Activated CD4-positive, alpha-beta T cell treated with anti-CD3 and anti-CD28 coated beads, Interleukin-2, Interleukin-6, amounts not matched to agents 100 ng/mL and 50 ng/mL, durations not matched to agents 16 hours and 8 hours (primary cell): ENCODE results near the gene SLC66A2.
"Not testable (repeated sequence)": the region's sequence is repeated elsewhere in the genome, so short reads cannot be mapped to it uniquely, and the experiment has no call there.

Experiments
- DNase-seq: peaks from one replicate; pipeline ENCODE4 v3.0.0-alpha.2; 2020

SLC66A2 gene

GRCh38 chr18:79877163-79878091, 74.0 kb downstream of the SLC66A2 start:
- no peak for DNase-seq

DNA sequence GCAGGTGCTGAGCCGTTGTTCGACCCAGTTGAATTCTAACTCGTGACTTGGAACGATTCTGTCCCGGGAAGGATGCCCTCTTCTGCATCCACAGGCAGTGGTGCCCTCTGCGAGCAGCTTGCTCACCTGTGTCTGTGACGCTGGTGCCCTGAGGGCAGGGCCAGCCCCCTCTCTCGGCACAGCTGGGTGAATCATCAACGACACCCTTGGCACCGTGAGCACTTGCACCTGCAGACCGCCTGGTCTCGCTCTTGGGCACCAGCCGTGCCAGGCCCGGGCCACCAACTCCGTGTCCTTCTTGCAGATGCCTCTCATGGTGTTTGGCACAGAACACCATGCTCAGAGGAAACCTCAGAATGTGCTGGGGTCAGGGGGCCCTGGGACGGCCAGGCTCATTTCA, 75.0 kb downstream of the SLC66A2 start:
- no peak for DNase-seq

GRCh38 chr18:79875931-79876461, 75.5 kb downstream of the SLC66A2 start:
- DNase-seq, result no peak

GRCh38 chr18:79875531-79875919, 75.9 kb downstream of the SLC66A2 start:
- no peak for DNase-seq

DNA sequence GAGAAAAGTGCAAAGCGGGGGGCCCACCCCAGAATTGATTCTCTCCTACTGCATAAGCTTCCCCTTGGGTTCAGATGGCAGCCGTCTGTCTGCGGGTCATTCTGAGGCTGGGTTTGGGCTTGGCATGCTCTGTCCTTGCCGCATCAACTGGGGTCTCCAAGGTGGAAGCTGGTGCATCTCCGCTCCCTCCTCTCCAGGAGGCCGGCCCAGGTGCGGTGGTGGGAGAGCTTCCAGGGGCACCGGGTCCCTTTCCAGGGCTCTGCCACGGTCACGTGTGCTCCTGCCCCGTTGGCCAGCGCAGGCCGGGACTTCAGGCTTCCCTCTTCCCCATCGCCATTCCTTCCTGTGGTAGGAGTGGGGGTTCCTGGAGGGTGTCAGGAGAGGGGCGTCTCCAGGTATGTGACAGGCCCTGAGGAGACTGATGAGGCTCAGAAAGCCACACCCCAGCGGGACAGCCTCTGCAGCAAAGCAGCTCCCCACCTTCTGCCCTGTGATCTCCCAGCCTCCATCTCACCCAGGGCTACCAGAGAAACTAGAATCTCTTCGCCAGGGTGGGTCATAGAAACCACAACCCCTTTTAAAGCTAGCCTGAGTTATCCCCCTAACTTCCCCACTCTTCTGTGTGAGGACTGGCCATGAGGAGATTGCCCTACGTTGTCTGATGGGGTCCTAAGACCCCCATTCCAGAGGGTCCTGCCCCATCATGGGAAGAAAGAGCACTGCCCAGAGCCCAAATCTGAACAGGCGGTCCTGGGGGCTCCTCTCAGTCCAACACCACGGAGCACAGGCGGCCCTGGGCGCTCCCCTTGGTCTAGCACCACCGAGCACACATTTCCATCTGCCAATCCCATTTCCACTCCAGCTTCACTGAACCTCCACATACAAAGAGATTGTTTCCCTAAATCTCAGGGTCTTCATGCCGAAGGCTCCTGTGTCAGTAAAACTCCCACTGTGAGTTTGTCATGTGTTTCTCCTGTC, 76.6 kb downstream of the SLC66A2 start:
- no peak for DNase-seq

DNA sequence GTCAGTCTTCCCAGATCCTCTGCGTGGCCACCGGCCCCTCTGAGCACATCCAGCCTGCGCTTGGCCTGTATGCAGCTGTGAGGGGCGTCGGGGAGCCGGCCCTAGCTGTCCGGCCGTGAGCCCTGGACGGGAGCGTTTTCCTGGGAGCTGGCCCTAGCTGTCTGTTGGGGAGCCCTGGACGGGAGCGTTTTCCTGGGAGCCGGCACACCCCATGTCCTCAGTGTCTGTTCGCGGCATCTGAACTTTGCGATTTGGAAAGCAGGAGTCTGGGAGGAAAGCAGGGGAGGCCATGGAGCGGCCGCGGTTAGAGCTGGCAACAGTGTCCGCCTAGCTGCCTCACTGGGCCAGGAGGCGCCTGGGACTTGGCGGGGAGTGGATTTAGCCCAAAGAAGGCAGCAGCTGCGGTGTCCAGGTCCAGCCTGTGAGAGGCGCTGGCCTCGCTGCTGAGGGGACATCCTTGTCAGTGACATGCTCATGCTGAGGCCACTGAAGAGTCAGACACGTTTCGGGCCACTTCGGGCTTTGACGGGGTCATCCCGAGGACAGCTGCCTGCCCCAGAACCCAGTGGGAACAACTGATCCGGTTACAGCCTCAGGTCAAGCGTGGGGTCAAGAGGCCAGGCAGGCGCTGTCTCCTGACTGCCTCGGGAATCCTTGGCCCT, 77.9 kb downstream of the SLC66A2 start:
- no peak for DNase-seq

- no peak for DNase-seq
Observed at GRCh38 chr18:79872527-79873444, 78.7 kb downstream of the SLC66A2 start.

GRCh38 chr18:79871481-79872091, 79.9 kb downstream of the SLC66A2 start:
- no peak for DNase-seq

DNA sequence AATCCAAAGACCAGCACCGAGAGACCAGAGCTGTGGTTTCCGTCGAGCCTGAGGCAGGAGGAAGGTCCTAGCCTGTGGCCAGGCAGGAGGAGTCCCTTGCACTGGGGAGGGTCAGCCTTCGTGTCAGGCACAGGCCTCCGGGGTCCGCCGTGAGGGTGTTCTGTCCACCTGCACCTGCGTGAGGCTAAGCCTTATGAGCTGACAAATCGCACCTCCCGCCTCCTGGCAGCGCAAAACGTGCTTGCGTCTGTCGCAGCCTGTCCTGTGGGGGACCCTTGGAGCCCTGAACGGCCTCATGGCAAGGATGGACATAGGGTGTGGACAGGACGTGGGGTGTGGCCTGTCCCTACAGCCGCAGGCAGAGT, 80.4 kb downstream of the SLC66A2 start:
- no peak for DNase-seq

DNA sequence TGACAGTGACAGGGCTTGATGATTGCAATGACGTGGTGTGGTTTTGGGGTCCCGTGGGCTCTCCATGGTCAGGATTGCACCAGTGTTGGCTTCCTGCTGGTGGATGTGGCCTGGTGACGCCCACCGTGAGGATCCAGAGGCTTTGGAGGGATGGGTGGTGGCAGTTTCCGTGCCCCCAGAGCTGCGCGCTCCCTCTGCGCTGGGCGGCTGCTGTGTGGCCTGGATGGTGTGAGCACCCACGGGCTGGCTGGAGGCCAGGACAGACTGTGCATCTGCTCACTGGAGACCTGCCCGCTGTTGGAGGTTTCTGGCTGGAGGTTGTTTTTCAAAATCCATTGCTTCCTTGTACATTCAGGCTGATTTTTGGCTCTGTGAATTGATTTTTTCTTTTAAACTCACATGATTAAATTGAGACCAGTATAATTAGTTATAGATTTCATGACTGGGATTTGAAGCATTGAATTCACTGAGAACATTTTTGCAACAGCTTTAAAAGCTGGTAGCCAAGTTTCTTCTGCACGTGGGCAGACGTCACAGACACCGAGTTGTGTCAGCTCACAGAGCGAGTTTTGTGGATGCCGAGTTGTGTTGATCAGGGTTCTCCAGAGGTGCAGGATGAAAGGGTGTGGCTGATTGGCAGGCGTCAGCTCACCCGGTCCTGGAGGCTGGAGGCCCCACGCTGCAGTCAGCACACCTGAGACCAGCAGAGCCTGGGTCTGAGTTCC, 81.0 kb downstream of the SLC66A2 start:
- DNase-seq, result no peak

DNA sequence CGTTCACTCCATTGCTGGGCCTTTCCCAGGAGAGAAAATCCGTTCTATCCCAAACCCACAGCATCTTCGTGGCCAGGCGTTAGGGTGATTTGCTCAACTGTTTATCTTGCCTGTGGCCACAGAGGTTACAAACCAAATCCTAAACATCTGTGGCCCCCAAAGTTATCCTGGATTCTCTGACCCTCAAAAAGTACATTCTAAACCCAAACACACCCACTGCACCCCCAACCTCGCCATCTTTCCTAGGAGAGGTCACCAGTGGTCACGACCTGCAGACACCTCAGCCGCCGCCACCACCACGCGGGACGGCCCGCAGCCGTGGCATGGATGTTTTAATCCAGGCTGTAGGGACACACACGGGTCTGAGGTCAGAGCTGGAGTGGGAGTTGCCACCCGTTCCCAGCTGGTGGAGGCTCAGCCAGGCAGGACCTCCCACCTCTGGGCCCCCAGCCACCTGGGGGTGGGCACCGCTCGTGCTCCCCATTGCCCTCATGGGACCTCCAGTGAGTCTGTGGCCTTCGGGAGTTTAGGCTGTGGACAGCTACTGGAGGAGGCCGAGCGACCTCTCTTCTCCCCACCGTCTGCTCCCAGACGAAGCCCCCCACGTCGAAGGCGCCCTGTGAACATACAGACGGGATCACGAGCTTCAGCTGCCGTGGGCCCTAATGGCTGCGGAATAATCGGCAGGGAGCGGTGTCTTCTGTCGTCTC, 81.7 kb downstream of the SLC66A2 start:
- DNase-seq, result no peak

DNA sequence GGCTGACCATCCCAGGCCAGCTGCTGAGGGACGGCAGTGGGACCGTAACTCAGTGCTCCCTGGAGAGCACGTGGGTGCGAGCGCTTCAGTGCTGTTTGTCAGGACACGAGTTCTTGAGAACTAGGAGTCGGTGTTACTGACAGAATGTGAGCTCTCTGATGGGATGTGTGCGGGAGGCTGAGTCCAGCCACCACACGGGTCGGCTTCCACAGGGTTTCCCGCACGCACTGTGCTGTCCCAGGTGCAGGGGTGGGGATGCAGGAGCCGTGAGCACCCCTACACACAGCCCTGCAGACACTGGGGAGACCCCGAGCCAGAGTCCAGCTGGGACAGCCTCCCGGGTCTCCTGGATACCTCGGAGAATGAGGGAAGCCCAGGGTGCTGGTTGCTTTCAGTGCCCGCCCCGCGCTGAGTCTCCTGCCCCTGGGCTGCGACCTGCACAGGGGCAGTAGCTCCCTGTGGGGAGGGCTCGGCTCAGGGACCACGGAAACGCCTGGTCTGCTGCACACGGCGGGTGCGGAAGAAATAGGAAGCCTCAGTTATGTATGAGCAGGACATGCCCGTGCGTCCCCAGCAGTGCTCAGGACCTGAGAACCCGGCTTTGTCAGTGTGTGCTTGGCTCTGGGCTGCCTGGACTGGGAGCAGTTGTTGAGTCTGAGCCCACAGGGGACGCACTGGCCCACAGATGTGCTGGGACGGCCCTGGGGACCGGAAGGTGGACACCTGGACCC, 82.5 kb downstream of the SLC66A2 start:
- no peak for DNase-seq

- no peak for DNase-seq
Observed at GRCh38 chr18:79868168-79868784, 83.2 kb downstream of the SLC66A2 start.

- DNase-seq, result no peak
Observed at GRCh38 chr18:79867666-79868065, 83.8 kb downstream of the SLC66A2 start.

- DNase-seq, result no peak
Observed at GRCh38 chr18:79866889-79867574, 84.4 kb downstream of the SLC66A2 start.

- DNase-seq, result not testable (repeated sequence)
Observed at GRCh38 chr18:79865951-79866350, 85.5 kb downstream of the SLC66A2 start.

GRCh38 chr18:79864955-79865354, 86.5 kb downstream of the SLC66A2 start:
- DNase-seq, result not testable (repeated sequence)
